Mesendoderm (in vitro differentiated cells): ENCODE data around the gene ZNF664.

Source experiments
- DNase-seq: peaks from one replicate; pipeline ENCODE4 v3.0.0; 2013
- H2AK5ac ChIP-seq: 2 replicates; pipeline ENCODE4 v1.6.1; 2013; ENCODE audit warnings: low read length, inconsistent platforms
- H2BK120ac ChIP-seq: 2 replicates; pipeline ENCODE4 v1.6.1; 2013; ENCODE audit warnings: low read depth, mild to moderate bottlenecking, low read length, moderate library complexity, mixed read lengths
- H2BK15ac ChIP-seq: replicated peaks from 2 replicates; pipeline ENCODE4 v1.6.1; 2013; ENCODE audit warnings: low read depth, mild to moderate bottlenecking, moderate library complexity
- H2BK5ac ChIP-seq: 2 replicates; pipeline ENCODE4 v1.6.1; 2013; ENCODE audit warnings: low read length, inconsistent platforms
- H3K18ac ChIP-seq: 2 replicates; pipeline ENCODE4 v1.6.1; 2013; ENCODE audit warnings: mild to moderate bottlenecking, low read length, mixed read lengths
- H3K23ac ChIP-seq: one replicate; pipeline ENCODE4 v1.6.1; 2013; ENCODE audit warnings: low read length
- H3K27ac ChIP-seq: 2 replicates; pipeline ENCODE4 v1.5.1; 2013; ENCODE audit warnings: low read depth, mild to moderate bottlenecking, inconsistent platforms, low read length, moderate library complexity
- H3K27me3 ChIP-seq: 2 replicates; pipeline ENCODE4 v1.6.1; 2013; ENCODE audit warnings: low read length, control low read depth, mild to moderate bottlenecking, inconsistent platforms; ENCODE audit not compliant: insufficient read depth, poor library complexity
- H3K36me3 ChIP-seq: 2 replicates; pipeline ENCODE4 v1.6.1; 2013; ENCODE audit warnings: low read length, inconsistent platforms; ENCODE audit not compliant: control insufficient read depth, insufficient read depth
- H3K4ac ChIP-seq: one replicate; pipeline ENCODE4 v1.6.1; 2013; ENCODE audit warnings: low read depth, mild to moderate bottlenecking, low read length, moderate library complexity
- H3K4me1 ChIP-seq: 2 replicates; pipeline ENCODE4 v1.6.1; 2013; ENCODE audit warnings: low read depth, low read length, inconsistent platforms; ENCODE audit not compliant: control insufficient read depth
- H3K4me2 ChIP-seq: 2 replicates; pipeline ENCODE4 v1.6.1; 2013; ENCODE audit warnings: low read length
- H3K4me3 ChIP-seq: 2 replicates; pipeline ENCODE4 v1.5.1; 2013; ENCODE audit warnings: mild to moderate bottlenecking, low read length
- H3K56ac ChIP-seq: one replicate; pipeline ENCODE4 v1.6.1; 2013; ENCODE audit warnings: low read length
- H3K79me1 ChIP-seq: 2 replicates; pipeline ENCODE4 v1.6.1; 2013; ENCODE audit warnings: low read length, inconsistent platforms
- H3K79me2 ChIP-seq: 2 replicates; pipeline ENCODE4 v1.6.1; 2013; ENCODE audit warnings: mild to moderate bottlenecking, low read length; ENCODE audit not compliant: control insufficient read depth, insufficient read depth
- H3K9ac ChIP-seq: 2 replicates; pipeline ENCODE4 v1.6.1; 2013; ENCODE audit warnings: low read length, inconsistent platforms
- H4K5ac ChIP-seq: one replicate; pipeline ENCODE4 v1.6.1; 2013; ENCODE audit warnings: low read length
- H4K8ac ChIP-seq: one replicate; pipeline ENCODE4 v1.6.1; 2013; ENCODE audit warnings: low read depth, mild to moderate bottlenecking, control low read depth, low read length, moderate library complexity
- WGBS: extraction: QIAGEN DNeasy Blood & Tissue Kit; methylation state at CpG from one replicate; pipeline ENCODE4 v1.1.7; 2013; ENCODE audit warnings: low lambda C conversion rate, missing lambda C conversion rate; ENCODE audit not compliant: insufficient coverage; ENCODE audit errors: extremely low coverage; 5-methylcytosine and 5-hydroxymethylcytosine counted together

ZNF664 gene

DNA sequence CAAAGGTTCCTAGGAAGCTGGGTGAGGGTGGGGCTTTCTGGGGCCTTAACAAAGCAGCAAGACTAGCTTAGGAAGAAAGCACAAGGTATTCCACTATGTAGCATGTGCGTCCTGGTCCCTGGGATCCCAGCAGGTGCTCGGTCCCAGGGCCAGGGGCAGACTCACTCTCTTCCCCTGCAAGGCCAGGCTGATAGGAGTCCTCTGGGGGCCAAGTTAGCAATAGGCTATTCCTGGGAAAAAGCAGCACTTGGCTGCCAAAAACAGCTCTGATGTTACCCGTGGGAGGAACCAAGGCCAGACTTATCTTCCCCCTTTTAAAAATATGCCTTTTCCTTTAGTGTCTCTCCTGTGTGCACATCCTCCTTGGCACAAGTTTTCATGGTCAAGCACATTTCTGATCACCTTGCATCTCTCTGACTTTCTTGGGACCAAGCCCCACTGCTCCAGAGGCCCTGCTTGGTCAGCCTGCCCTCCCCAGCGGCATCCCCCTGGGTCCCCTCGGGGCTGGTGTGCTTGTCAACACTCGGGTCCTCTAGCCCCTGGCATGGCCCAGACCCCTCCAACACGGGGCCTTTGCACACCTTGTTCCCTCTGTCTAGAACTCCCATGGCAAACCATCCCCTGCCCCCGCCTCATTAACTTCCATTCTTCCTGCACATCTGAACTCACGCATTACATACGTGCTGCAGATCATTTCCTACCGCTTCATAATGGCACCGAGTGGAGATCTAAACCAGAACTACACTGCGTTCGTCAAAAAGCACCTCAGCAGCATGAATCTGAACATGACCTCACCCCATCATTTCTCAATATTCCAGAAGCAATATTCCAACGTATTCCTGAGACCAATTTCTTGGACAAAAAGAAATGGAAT, 22.3 kb upstream of the ZNF664 start:
- H3K4me3 ChIP-seq = no peak overlapping the region
- H3K36me3 ChIP-seq = no peaks in the 10 kb centered on the region
- no peak overlapping the region for H2AK5ac ChIP-seq
- H3K9ac ChIP-seq = no peak overlapping the region
- no peak overlapping the region for H3K56ac ChIP-seq
- no peak overlapping the region for H3K4ac ChIP-seq
- H3K79me1 ChIP-seq = no peaks in the 10 kb centered on the region
- H2BK15ac ChIP-seq = no peak overlapping the region
- H3K4me1 ChIP-seq = no peaks in the 10 kb centered on the region
- H3K23ac ChIP-seq = no peak overlapping the region
- H3K27ac ChIP-seq = no peak overlapping the region
- no peak for DNase-seq
- no CpG with 5 or more reads among the region's 15 CpGs for WGBS
- H3K4me2 ChIP-seq = no peak overlapping the region
- H4K8ac ChIP-seq = no peak overlapping the region
- no peaks in the 10 kb centered on the region for H3K27me3 ChIP-seq
- H4K5ac ChIP-seq = no peak overlapping the region
- H3K18ac ChIP-seq = no peak overlapping the region
- no peak overlapping the region for H2BK5ac ChIP-seq
- H2BK120ac ChIP-seq = no peak overlapping the region
- no peaks in the 10 kb centered on the region for H3K79me2 ChIP-seq

DNA sequence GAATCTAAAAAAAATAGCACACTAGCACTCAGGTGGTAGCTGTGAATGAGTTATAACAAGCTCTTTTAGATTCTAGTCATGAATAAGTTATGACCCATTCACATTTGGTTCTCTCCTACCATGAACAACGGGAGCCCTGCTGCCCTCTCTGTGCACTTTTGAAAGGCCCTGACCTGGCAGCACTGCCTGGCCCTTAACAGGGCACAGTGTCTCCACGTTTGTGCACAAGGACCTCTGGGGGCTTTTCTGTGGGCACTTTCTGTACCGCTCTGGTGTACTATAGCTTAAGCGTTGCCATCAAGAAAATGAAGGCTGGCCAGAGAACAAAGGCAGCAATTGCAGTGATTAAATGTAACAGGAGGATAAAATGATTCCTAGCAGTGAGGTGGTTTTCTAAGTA, 21.5 kb upstream of the ZNF664 start:
- H3K36me3 ChIP-seq = no peaks in the 10 kb centered on the region
- no peak overlapping the region for H3K18ac ChIP-seq
- no peak overlapping the region for H3K4me2 ChIP-seq
- H3K4me3 ChIP-seq = no peak overlapping the region
- H2BK15ac ChIP-seq = no peak overlapping the region
- H3K9ac ChIP-seq = no peak overlapping the region
- no peak overlapping the region for H4K8ac ChIP-seq
- H3K56ac ChIP-seq = no peak overlapping the region
- H3K4me1 ChIP-seq = no peaks in the 10 kb centered on the region
- no CpG with 5 or more reads among the region's 4 CpGs for WGBS
- no peak overlapping the region for H2BK120ac ChIP-seq
- no peak overlapping the region for H4K5ac ChIP-seq
- no peak overlapping the region for H2AK5ac ChIP-seq
- no peak overlapping the region for H3K27ac ChIP-seq
- no peaks in the 10 kb centered on the region for H3K79me2 ChIP-seq
- H2BK5ac ChIP-seq = no peak overlapping the region
- no peak overlapping the region for H3K23ac ChIP-seq
- no peak for DNase-seq
- H3K4ac ChIP-seq = no peak overlapping the region
- H3K79me1 ChIP-seq = no peaks in the 10 kb centered on the region
- peaks cover under 1% of the 10 kb centered on the region for H3K27me3 ChIP-seq

DNA sequence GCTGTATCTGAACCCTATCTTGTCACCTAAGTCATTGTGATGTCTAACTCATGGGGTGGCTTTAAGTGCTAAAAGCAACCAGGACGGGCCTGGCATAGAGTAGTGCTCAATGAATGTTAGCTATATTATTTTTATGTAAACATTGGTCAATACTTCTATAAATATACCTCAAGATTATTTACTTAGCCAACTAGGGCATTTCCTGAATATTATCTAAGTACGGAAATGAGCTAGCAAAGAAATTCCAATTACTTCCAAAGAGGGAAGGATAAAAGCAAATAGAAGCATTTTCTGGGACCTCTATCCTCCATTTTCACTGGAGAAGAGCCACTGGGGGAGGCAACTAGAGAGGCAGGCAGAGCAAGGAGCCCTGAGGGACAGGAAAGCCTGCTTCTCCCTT, 21.0 kb upstream of the ZNF664 start:
- Histone ChIP-seq H3K79me1 (no peaks in the 10 kb centered on the region), H3K4ac (no peak overlapping the region), H3K56ac (no peak overlapping the region), H3K4me1 (no peaks in the 10 kb centered on the region), H3K18ac (no peak overlapping the region), H3K36me3 (no peaks in the 10 kb centered on the region), H3K4me3 (no peak overlapping the region), H4K5ac (no peak overlapping the region), H2AK5ac (no peak overlapping the region), H3K9ac (no peak overlapping the region), H3K27ac (no peak overlapping the region), H3K4me2 (no peak overlapping the region), H4K8ac (no peak overlapping the region), H2BK5ac (no peak overlapping the region), H3K27me3 (peaks cover 2% of the 10 kb centered on the region), H2BK120ac (no peak overlapping the region), H3K79me2 (no peaks in the 10 kb centered on the region), H3K23ac (no peak overlapping the region), H2BK15ac (no peak overlapping the region)
- no CpG with 5 or more reads among the region's 2 CpGs for WGBS
- DNase-seq = no peak

DNA sequence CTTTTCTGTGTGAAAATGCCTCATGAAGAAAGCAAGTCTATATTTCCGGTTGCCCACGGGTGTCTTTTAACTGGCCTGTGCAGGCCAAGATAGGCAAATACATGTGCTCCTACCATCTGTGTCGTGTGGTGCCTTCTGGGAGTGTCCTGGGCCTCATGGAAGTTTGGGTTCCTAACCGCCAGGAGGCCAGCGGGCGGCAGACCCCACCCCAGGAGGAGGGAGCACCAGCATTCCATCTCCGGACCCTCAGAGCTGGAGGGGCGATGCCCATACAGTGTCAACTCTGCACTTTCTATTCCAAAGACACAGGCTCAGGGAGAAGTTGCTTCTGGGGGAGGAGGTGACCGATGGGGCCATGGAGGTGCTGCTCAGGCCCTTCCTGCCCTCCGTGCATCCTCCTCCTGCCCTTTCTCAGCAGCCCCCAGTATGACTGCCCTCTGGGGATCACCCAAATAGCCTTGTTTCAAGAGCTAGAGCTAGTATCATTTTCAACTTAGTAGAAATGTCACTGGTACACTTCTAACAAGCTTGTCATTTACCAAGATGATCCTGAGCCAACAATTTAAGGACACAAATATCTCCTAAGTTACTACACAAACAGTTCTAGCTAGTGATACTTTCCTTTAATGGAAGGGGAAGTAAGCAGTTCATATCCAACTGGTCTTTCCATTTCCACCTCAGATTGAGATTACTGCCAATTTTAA, 18.2 kb upstream of the ZNF664 start:
- no peak overlapping the region for H2BK15ac ChIP-seq
- H3K27ac ChIP-seq = no peak overlapping the region

DNA sequence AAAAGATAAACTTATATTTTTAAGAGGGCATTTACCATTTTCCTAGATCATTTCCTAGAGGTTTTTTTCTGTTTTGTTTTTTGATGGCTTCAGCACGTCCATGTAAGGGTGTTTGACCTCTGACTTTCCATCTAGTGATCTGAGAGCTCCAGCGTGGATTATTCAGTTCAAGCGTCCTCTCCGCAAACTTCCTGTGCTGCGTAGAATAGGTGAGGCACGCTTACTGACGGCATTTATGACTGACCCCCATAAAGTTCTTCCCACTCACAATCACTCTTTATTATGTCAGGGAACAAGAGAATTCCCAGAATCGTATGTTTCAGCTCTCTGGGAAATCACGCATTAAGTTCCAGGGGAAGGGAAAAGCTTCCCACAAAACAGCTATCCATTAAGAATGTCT, 16.8 kb upstream of the ZNF664 start:
- Histone ChIP-seq H3K23ac (no peak overlapping the region), H4K5ac (no peak overlapping the region), H3K79me1 (no peaks in the 10 kb centered on the region), H3K4me2 (no peak overlapping the region), H3K27ac (no peak overlapping the region), H3K9ac (no peak overlapping the region), H3K27me3 (peaks cover 4% of the 10 kb centered on the region), H3K36me3 (no peaks in the 10 kb centered on the region), H2BK120ac (no peak overlapping the region), H3K4ac (no peak overlapping the region), H2BK15ac (no peak overlapping the region), H2BK5ac (no peak overlapping the region), H3K4me3 (no peak overlapping the region), H3K18ac (no peak overlapping the region), H2AK5ac (no peak overlapping the region), H3K79me2 (no peaks in the 10 kb centered on the region), H3K4me1 (no peaks in the 10 kb centered on the region), H4K8ac (no peak overlapping the region), H3K56ac (no peak overlapping the region)
- WGBS = no CpG with 5 or more reads among the region's 9 CpGs
- no peak for DNase-seq

More for the DNA sequence above, 18.2 kb upstream of the ZNF664 start:
- Histone ChIP-seq H3K4ac (no peak overlapping the region), H3K4me3 (no peak overlapping the region), H2BK120ac (no peak overlapping the region), H3K56ac (no peak overlapping the region), H3K36me3 (no peaks in the 10 kb centered on the region), H3K4me1 (no peaks in the 10 kb centered on the region), H4K5ac (no peak overlapping the region), H3K79me1 (no peaks in the 10 kb centered on the region), H3K18ac (no peak overlapping the region), H3K23ac (no peak overlapping the region), H2BK5ac (no peak overlapping the region), H3K27me3 (peaks cover 2% of the 10 kb centered on the region), H3K4me2 (no peak overlapping the region), H3K9ac (no peak overlapping the region), H3K79me2 (no peaks in the 10 kb centered on the region), H2AK5ac (no peak overlapping the region), H4K8ac (no peak overlapping the region)
- DNase-seq = no peak
- no CpG with 5 or more reads among the region's 10 CpGs for WGBS
